Ovary (tissue), 3 donors: ENCODE data around the gene ASB1.

Source experiments
- CTCF ChIP-seq, 3 donors: fragments of 450-650 bp in 2 of 3; fragments of 200-600 bp in 1 of 3; IDR thresholded peaks; one replicate each; pipeline versions ENCODE4 v1.5.1 to v1.8.0; 2016 to 2022; ENCODE audit warnings: antibody characterized with exemption in 3 of 3, mild to moderate bottlenecking in 1 of 3
- EP300 ChIP-seq: sonication (generic); formaldehyde crosslinking; IDR thresholded peaks from one replicate; pipeline ENCODE4 v1.6.1; 2017; ENCODE audit warnings: antibody characterized with exemption
- POLR2A ChIP-seq: fragments of 450-650 bp; IDR thresholded peaks from one replicate; pipeline ENCODE4 v1.6.1; 2017; ENCODE audit warnings: antibody characterized with exemption, mild to moderate bottlenecking, moderate library complexity
- donor health status: DM: no; HTN: no; CAD: no.

- TF ChIP-seq CTCF (IDR thresholded peaks at IDR 0.05) (no peak), POLR2A (no peak), EP300 (no peak)
Observed at GRCh38 chr2:238484522-238485452, 58.1 kb downstream of the ASB1 start.
